GM23338 (cell line): ENCODE results near the gene EFCC1.
"Not testable (repeated sequence)": the region's sequence is repeated elsewhere in the genome, so short reads cannot be mapped to it uniquely, and the experiment has no call there.

Experiments used
- EZH2 ChIP-seq: fragments of 200-600 bp; sonication (generic); IDR thresholded peaks from one replicate; pipeline ENCODE4 v1.8.0; 2017; ENCODE audit warnings: antibody characterized with exemption, mild to moderate bottlenecking, low read depth; ENCODE audit not compliant: unreplicated experiment
- EZH2phosphoT487 ChIP-seq: fragments of 200-600 bp; sonication (generic); IDR thresholded peaks from one replicate; pipeline ENCODE4 v1.8.1; 2018; ENCODE audit warnings: antibody characterized with exemption; ENCODE audit not compliant: unreplicated experiment
- TF ChIP-seq, protein P1 (sequence below), 2 experiments: fragments of 200-600 bp in 1 of 2; sonication (generic) in 1 of 2; conservative IDR thresholded peaks; 2 replicates each; pipeline versions ENCODE4 v1.5.1 to v1.6.1; 2016 to 2017; ENCODE audit warnings: antibody characterized with exemption in 2 of 2, low read depth in 2 of 2, mild to moderate bottlenecking in 2 of 2, moderate library complexity in 1 of 2

DNA sequence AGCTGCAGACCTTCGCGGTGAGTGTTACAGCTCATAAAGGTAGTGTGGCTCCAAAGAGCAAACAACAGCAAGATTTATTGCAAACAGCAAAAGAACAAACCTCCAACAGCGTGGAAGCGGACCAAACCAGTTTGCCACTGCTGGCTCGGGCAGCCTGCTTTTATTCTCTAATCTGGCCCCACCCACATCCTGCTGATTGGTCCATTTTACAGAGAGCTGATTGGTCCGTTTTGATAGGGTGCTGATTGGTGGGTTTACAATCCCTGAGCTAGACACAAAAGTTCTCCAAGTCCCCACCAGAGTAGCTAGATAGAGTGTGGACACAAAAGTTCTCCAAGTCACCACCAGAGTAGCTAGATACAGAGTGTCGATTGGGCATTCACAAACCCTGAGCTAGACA lies 66.6 kb downstream of the EFCC1 start:
- TF ChIP-seq EZH2, EZH2phosphoT487: not testable (repeated sequence)
- TF ChIP-seq, protein P1, sequence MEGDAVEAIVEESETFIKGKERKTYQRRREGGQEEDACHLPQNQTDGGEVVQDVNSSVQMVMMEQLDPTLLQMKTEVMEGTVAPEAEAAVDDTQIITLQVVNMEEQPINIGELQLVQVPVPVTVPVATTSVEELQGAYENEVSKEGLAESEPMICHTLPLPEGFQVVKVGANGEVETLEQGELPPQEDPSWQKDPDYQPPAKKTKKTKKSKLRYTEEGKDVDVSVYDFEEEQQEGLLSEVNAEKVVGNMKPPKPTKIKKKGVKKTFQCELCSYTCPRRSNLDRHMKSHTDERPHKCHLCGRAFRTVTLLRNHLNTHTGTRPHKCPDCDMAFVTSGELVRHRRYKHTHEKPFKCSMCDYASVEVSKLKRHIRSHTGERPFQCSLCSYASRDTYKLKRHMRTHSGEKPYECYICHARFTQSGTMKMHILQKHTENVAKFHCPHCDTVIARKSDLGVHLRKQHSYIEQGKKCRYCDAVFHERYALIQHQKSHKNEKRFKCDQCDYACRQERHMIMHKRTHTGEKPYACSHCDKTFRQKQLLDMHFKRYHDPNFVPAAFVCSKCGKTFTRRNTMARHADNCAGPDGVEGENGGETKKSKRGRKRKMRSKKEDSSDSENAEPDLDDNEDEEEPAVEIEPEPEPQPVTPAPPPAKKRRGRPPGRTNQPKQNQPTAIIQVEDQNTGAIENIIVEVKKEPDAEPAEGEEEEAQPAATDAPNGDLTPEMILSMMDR (conservative IDR thresholded peaks at IDR 0.05; ENCODE audit: low read depth in 2 of 2) = not testable (repeated sequence)
